Ramos (cell line): Measurements from ENCODE around the gene VHLL.

ENCODE experiments used
- in situ Hi-C: fragments of 300-500 bp; cut with MboI; formaldehyde crosslinking; loops from one replicate; pipeline ENCODE4 v1.14.3; 2022; ENCODE audit warnings: low sequenced_read_pairs; ENCODE audit not compliant: unreplicated experiment

The VHLL gene

DNA sequence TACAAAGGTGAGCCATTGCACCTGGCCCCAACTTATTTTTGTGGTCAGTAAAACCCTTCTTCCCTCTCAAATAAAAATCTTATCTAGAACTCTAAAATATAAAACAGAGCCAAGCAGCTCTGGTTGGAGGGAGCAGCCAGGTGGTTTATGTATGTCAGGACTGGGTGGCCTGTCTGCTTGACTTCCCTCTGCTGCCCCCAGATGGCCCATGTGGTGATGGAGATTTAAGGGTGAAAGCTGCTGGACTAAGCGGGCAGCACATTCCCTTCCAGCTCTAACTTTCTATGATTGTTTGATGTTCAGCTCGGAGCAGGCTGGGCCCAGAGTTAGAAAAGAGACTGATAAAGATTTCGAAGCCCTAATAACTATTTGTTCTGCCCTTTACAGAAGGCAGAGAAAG is 39.3 kb downstream of the VHLL start:
- in situ Hi-C loops, result no loop called here

DNA sequence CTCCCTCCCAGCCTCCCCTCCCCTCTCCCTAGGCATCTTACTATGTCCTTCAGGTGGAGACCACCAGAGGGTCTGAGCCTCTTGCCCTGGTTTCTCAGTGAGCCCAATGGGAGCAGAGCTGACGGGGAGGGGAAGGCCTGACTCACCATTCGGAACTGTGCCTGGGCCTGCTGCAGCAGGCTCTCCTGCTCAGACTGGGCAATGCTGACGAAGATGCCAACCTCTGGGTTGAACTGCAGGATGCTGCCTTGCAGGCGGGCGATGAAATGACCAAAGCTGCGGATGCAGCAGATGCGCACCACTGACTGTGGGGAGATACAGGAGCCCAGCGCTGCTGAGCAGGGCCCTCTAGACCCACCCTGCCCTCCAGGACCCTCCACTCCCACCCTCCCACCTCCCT is 40.2 kb downstream of the VHLL start:
- in situ Hi-C loops, result no loop called here

GRCh38 chr1:156257711-156258110 is 41.4 kb downstream of the VHLL start:
- in situ Hi-C loops, result no loop called here

DNA sequence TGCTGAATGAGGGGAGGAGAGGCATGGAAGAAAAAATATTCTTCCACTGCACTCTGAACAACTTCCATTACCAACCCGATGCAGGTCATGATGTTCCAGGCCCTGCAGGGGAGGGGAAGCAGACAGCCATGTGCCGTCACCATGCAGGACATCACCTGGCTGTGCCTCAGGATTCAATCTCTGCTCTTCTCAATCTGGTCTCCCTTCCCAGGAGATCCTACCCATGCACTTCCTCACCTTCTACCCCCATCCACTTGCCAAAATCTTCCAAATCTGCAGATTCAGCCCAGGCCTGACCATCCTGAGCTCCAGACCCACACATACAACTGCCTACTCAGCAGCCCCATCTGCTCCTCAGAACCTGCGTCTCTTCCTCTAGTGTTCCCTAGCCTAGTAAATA is 45.5 kb downstream of the VHLL start:
- in situ Hi-C loops, result no loop called here

DNA sequence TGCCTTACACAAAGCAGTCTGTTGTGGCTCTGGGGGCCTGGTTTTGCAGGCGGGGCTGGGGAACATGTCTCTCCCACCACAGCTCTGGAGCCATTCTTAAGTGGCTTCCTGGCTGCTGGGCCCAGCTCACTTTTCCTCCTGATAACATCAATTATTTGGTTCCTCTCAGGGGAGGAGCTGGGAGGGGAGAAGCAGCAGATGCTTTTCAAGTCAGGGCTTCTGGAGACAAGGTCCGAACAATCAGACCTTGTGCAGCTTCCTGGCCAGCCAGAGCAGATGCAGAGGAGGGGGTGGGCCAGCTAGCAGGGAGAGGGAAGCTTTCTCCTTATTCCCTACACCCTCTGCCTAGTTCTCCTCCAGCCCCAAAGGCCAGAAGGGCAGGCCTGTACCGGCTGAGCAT is 47.6 kb downstream of the VHLL start:
- in situ Hi-C loops, result no loop called here

GRCh38 chr1:156249593-156249992 is 49.5 kb downstream of the VHLL start:
- in situ Hi-C loops, result no loop called here
